Vagina (tissue), 2 donors: ENCODE measurements around the gene SV2B. TPM values are rescaled to one million over a fixed set of nuclear protein-coding genes. Genes with fewer than 3 reads are reported as not detected.

Source experiments
- DNase-seq, 2 donors: peaks; one replicate each; pipeline ENCODE4 v3.0.0-alpha.2; 2017; ENCODE audit errors: extremely low spot score in 2 of 2
- H3K27ac ChIP-seq: fragments of 200-600 bp; sonication (generic); one replicate; pipeline ENCODE4 v1.5.1; 2019
- H3K27me3 ChIP-seq: fragments of 200-600 bp; sonication (generic); one replicate; pipeline ENCODE4 v1.5.1; 2019
- H3K36me3 ChIP-seq, 2 donors: fragments of 200-600 bp; sonication (generic); one replicate each; pipeline ENCODE4 v1.5.1; 2017 to 2019
- H3K4me1 ChIP-seq: fragments of 200-600 bp; sonication (generic); one replicate; pipeline ENCODE4 v1.5.1; 2019
- H3K4me3 ChIP-seq, 2 donors: fragments of 200-600 bp; sonication (generic); 1 replicate in 1 of 2; 2 replicates in 1 of 2; pipeline ENCODE4 v1.5.1; 2016 to 2019
- H3K9me3 ChIP-seq: fragments of 200-600 bp; sonication (generic); one replicate; pipeline ENCODE4 v1.5.1; 2019
- POLR2A ChIP-seq, 2 donors: fragments of 450-650 bp; IDR thresholded peaks; one replicate each; pipeline ENCODE4 v1.6.1; 2017; ENCODE audit warnings: antibody characterized with exemption in 2 of 2, mild to moderate bottlenecking in 2 of 2, moderate library complexity in 2 of 2
- POLR2AphosphoS5 ChIP-seq, 2 donors: sonication (generic); formaldehyde crosslinking; IDR thresholded peaks; one replicate each; pipeline ENCODE4 v1.9.0; 2017; ENCODE audit warnings: antibody characterized with exemption in 2 of 2, mild to moderate bottlenecking in 2 of 2, low read depth in 1 of 2; ENCODE audit not compliant: insufficient read depth in 1 of 2
- intact Hi-C: fragments of 100-400 bp; cut with DNase I; formaldehyde crosslinking; loops from one replicate; pipeline ENCODE4 v1.15.1; 2023
- total RNA-seq: library from RNA; depleted of rRNA; stranded (reverse); fragments of >200 nt; gene quantifications from one replicate; pipeline ENCODE4 v1.2.3, GENCODE V29; 2016
- TF ChIP-seq, protein P1 (sequence below), 3 experiments: fragments of 450-650 bp in 2 of 3; fragments of 200-600 bp in 1 of 3; sonication (generic) in 1 of 3; IDR thresholded peaks; one replicate each; pipeline ENCODE4 v1.5.1; 2017 to 2019; ENCODE audit warnings: antibody characterized with exemption in 3 of 3, mild to moderate bottlenecking in 2 of 3, moderate library complexity in 2 of 3

Gene SV2B
- total RNA-seq, 1 donor from 2014 or later = 3.2 TPM

DNA sequence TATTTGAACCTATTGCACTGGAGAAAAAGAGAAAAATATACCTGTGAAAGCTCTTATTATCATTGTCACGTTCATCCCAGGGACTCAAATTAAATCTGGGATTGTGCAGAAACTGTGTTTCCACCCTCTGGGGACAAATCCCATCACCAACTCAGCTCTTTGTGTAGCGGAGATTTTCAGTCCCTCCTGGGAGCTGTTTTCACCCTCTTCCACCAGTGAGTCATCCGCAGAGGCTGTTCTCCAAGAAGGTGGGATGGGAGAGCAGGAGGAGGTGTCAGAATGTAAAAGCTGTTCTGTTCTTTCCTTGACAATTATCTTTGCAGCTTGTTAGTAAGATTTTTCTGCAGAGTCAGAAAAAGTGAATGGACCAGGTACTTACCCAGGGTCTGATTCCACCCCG is 28.0 kb downstream of the SV2B start:
- Histone ChIP-seq H3K27me3 (no peaks in the 10 kb centered on the region), H3K4me1 (no peaks in the 10 kb centered on the region), H3K36me3 (no peaks in the 10 kb centered on the region), H3K27ac (no peak overlapping the region), H3K9me3 (no peaks in the 10 kb centered on the region), H3K4me3 (no peak overlapping the region)
- DNase-seq = no peak
- TF ChIP-seq POLR2A (IDR thresholded peaks at IDR 0.05) = no peak
- intact Hi-C loops = no loop called here

DNA sequence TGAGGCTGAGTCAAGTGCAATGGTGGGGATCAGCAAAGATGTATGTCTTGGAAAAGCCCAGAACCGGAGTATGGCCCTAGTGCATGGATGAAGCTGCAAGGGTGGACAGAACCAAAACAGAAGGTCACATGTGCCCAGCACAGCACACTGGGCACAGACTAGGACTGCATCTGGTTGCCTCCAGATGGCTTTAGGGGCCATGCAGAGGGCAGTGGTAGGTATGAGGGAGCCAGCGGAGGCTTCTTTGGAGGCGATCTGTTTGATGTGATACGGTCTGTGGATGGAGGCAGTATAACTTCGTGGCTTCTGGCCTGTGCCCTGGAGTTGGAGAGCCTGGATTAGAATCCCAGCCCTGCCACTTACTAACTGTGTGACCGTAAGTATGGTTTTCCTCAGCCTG is 29.4 kb downstream of the SV2B start:
- no peaks in the 10 kb centered on the region for H3K9me3 ChIP-seq
- no peak for DNase-seq
- TF ChIP-seq POLR2AphosphoS5 (IDR thresholded peaks at IDR 0.05; ENCODE audit: insufficient read depth in 1 of 2, low read depth in 1 of 2) = no peak
- TF ChIP-seq, protein P1, sequence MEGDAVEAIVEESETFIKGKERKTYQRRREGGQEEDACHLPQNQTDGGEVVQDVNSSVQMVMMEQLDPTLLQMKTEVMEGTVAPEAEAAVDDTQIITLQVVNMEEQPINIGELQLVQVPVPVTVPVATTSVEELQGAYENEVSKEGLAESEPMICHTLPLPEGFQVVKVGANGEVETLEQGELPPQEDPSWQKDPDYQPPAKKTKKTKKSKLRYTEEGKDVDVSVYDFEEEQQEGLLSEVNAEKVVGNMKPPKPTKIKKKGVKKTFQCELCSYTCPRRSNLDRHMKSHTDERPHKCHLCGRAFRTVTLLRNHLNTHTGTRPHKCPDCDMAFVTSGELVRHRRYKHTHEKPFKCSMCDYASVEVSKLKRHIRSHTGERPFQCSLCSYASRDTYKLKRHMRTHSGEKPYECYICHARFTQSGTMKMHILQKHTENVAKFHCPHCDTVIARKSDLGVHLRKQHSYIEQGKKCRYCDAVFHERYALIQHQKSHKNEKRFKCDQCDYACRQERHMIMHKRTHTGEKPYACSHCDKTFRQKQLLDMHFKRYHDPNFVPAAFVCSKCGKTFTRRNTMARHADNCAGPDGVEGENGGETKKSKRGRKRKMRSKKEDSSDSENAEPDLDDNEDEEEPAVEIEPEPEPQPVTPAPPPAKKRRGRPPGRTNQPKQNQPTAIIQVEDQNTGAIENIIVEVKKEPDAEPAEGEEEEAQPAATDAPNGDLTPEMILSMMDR (IDR thresholded peaks at IDR 0.05) = no peak
- no peak for TF ChIP-seq POLR2A (IDR thresholded peaks at IDR 0.05)
- H3K36me3 ChIP-seq = no peaks in the 10 kb centered on the region
- H3K27me3 ChIP-seq = no peaks in the 10 kb centered on the region
- intact Hi-C loops = no loop called here
- H3K4me1 ChIP-seq = no peaks in the 10 kb centered on the region
- H3K27ac ChIP-seq = no peak overlapping the region
- H3K4me3 ChIP-seq = no peak overlapping the region

DNA sequence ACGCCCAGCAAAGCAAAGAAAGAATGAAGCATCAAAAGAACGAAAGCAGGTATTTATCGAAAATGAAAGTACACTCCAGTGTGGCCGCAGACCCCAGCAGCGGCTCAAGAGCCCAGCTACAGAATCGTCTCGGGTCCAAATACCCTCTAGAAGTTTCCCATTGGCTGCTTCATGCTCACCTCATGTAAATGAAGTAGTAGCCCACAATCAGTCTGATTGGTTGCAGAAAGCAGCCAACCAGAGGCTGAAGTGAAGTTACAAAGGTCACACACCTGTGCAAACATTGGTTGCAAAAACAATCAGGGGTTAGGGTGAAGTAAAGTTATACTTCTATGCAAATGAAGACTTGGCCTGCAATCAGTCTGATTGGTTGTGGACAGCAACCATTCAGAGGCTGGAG is 32.0 kb downstream of the SV2B start:
- intact Hi-C loops = no loop called here
- Histone ChIP-seq H3K4me3 (no peak overlapping the region), H3K36me3 (no peaks in the 10 kb centered on the region), H3K27ac (no peak overlapping the region), H3K9me3 (no peaks in the 10 kb centered on the region), H3K27me3 (no peaks in the 10 kb centered on the region), H3K4me1 (no peaks in the 10 kb centered on the region)
- TF ChIP-seq POLR2A (IDR thresholded peaks at IDR 0.05) (no peak), POLR2AphosphoS5 (IDR thresholded peaks at IDR 0.05; ENCODE audit: insufficient read depth in 1 of 2, low read depth in 1 of 2) (no peak)
- TF ChIP-seq, protein P1 (IDR thresholded peaks at IDR 0.05) = no peak
- DNase-seq = no peak

DNA sequence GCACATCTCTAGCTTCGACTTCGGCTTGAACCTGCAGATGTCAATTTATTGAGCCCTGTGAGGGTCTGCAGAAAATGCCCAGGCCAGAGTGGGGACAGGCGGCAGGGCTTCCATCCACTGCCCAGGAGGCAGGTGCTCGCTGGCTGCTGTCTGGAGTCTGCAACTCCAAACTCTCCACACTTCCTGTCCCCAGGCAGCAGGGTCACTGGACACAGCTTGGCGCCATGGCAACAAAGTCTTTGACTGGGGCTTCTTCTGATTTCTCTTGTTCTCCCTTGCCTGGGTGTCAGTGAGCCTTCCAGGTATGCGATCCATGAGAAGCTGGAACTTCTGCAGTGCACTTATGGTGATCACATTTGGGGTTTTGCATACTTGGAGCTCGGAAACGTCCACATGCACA is 33.5 kb downstream of the SV2B start:
- H3K4me3 ChIP-seq = no peak overlapping the region
- intact Hi-C loops = no loop called here
- no peak for TF ChIP-seq POLR2A (IDR thresholded peaks at IDR 0.05)
- no peak for TF ChIP-seq POLR2AphosphoS5 (IDR thresholded peaks at IDR 0.05; ENCODE audit: insufficient read depth in 1 of 2, low read depth in 1 of 2)
- TF ChIP-seq, protein P1 (IDR thresholded peaks at IDR 0.05) = no peak
- no peaks in the 10 kb centered on the region for H3K27me3 ChIP-seq
- H3K36me3 ChIP-seq = no peaks in the 10 kb centered on the region
- H3K4me1 ChIP-seq = no peaks in the 10 kb centered on the region
- no peak overlapping the region for H3K27ac ChIP-seq
- no peaks in the 10 kb centered on the region for H3K9me3 ChIP-seq
- DNase-seq = no peak

DNA sequence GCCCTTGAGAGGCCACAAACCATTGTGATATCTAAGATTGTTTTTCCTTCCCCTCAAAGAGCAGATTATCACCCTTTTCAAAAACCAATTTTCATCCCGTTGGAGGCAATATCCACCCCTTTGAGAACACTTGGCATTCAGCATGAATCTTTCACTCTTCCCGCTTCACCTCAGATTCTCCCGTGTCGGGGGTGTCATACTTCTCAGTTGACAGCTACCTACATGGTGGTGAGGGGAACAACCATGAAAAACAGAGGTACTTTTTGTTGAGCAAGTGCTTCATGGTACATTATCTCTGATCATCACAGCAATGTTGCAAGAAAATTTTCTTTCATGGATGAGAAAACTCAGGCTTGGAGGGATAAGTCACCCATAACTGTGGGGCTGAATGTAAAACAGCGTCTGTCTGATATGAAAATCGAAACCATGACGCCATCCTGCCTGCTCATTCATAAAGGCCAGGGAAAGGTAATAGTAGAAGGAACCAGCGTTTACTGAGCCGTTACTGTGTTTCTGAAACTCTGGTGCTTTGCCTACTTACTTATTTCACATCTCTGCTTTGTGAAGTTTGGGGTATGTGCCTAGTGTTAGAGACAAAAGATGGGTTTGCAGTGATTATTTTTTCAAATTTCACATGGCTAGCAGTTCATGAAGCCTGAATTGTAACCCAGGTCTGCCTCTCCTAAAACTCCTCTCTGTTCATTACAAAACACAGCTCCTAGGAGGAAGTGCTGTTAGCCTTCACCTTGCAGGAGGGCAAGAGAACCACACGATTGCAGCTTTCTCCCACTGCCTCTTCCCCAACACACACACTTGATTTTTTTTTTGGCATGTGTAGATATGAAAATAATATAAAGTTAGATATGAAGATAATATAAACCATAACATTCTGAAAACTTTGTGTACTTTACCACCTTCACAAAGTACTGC is 35.4 kb downstream of the SV2B start:
- intact Hi-C loops = no loop called here
- H3K9me3 ChIP-seq = no peaks in the 10 kb centered on the region
- no peaks in the 10 kb centered on the region for H3K4me1 ChIP-seq
- H3K4me3 ChIP-seq = no peak overlapping the region
- no peak for TF ChIP-seq POLR2A (IDR thresholded peaks at IDR 0.05)
- no peak for TF ChIP-seq POLR2AphosphoS5 (IDR thresholded peaks at IDR 0.05; ENCODE audit: insufficient read depth in 1 of 2, low read depth in 1 of 2)
- TF ChIP-seq, protein P1 (IDR thresholded peaks at IDR 0.05) = no peak
- H3K27ac ChIP-seq = no peak overlapping the region
- H3K36me3 ChIP-seq = no peaks in the 10 kb centered on the region
- no peaks in the 10 kb centered on the region for H3K27me3 ChIP-seq
- no peak for DNase-seq
